HCT116 (cell line): ENCODE measurements around the gene GPR61. TPM values are rescaled to one million over a fixed set of nuclear protein-coding genes. Genes with fewer than 3 reads are reported as not detected.

Experiments used
- ATAC-seq: fragments of 200-7000 bp; cut with Tn5 transposase; 2 replicates; pipeline ENCODE4 v1.9.1; 2020; ENCODE audit warnings: mild to moderate bottlenecking, moderate library complexity
- BruUV-seq: library from RNA; stranded (reverse); fragments of 400-500 nt; replicated peaks from 2 replicates; lab custom pipeline; 2021; lab: Mats Ljungman, UMichigan
- CTCF ChIA-PET: fragments of 300-600 bp; sonication (Branson Sonifier 250); formaldehyde crosslinking; loops from one replicate; lab custom pipeline; 2021; ENCODE audit warnings: antibody characterized with exemption; lab: Charles Lee
- POLR2A ChIA-PET: fragments of 300-600, 350-600 bp; sonication (Branson Sonifier 250); formaldehyde crosslinking; loops from one replicate; lab custom pipeline; 2021; ENCODE audit warnings: antibody characterized with exemption; lab: Charles Lee
- RAD21 ChIA-PET, 2 experiments: fragments of 300-600 bp; sonication (Branson Sonifier 250); formaldehyde crosslinking; loops; one replicate each; lab custom pipeline; 2023; ENCODE audit warnings: low total read pairs in 2 of 2; ENCODE audit not compliant: uncharacterized antibody in 2 of 2, unreplicated experiment in 2 of 2, low non-redundant PET in 1 of 2; lab: Charles Lee
- DNase-seq: peaks from one replicate; pipeline ENCODE4 v3.0.0-alpha.2; 2010; ENCODE audit warnings: low read depth, low spot score
- H2AFZ ChIP-seq: fragments of 200-600 bp; shearing (Covaris generic), sonication (generic); 2 replicates; pipeline ENCODE4 v1.6.1; 2017; ENCODE audit warnings: low read depth, mixed run types, mixed read lengths, antibody characterized with exemption, low read length; ENCODE audit not compliant: poor library complexity, severe bottlenecking
- H3K27ac ChIP-seq: 2 replicates; pipeline ENCODE4 v1.5.1; 2012; ENCODE audit warnings: low read depth, low read length
- H3K27me3 ChIP-seq: fragments of 200-600 bp; sonication (generic); 2 replicates; pipeline ENCODE4 v1.6.1; 2016; ENCODE audit warnings: mixed run types, low read length, mixed read lengths; ENCODE audit not compliant: insufficient read depth
- H3K36me3 ChIP-seq, 2 experiments: fragments of 200-500 bp in 1 of 2; fragments of 200-600 bp in 1 of 2; sonication (Bioruptor generic) in 1 of 2; sonication (generic) in 1 of 2; 2 replicates each; pipeline versions ENCODE4 v1.5.1 to v1.6.1; 2014 to 2016; ENCODE audit warnings: low read length in 2 of 2, inconsistent platforms in 1 of 2, mixed read lengths in 1 of 2, mixed run types in 1 of 2; ENCODE audit not compliant: insufficient read depth in 2 of 2, control insufficient read depth in 1 of 2
- H3K4me1 ChIP-seq, 2 experiments: fragments of 200-600 bp in 1 of 2; sonication (generic) in 1 of 2; 2 replicates each; pipeline versions ENCODE4 v1.5.1 to v1.6.1; 2012 to 2017; ENCODE audit warnings: low read length in 2 of 2, inconsistent platforms in 1 of 2, mild to moderate bottlenecking in 1 of 2, mixed read lengths in 1 of 2, mixed run types in 1 of 2, moderate library complexity in 1 of 2; ENCODE audit not compliant: insufficient read depth in 2 of 2, control insufficient read depth in 1 of 2
- H3K4me2 ChIP-seq: fragments of 200-600 bp; sonication (generic); 2 replicates; pipeline ENCODE4 v1.6.1; 2017; ENCODE audit warnings: mixed run types, low read length, mixed read lengths
- H3K4me3 ChIP-seq, 2 experiments: fragments of 200-600 bp in 1 of 2; sonication (generic) in 1 of 2; replicated peaks in 1 of 2; 2 replicates each; pipeline ENCODE4 v1.5.1; 2011 to 2016; ENCODE audit warnings: low read length in 2 of 2, control low read depth in 1 of 2, low read depth in 1 of 2, mild to moderate bottlenecking in 1 of 2, mixed read lengths in 1 of 2, mixed run types in 1 of 2
- H3K79me2 ChIP-seq: fragments of 200-600 bp; sonication (generic); 2 replicates; pipeline ENCODE4 v1.6.1; 2017; ENCODE audit warnings: mild to moderate bottlenecking, mixed run types, low read length, moderate library complexity, mixed read lengths; ENCODE audit not compliant: insufficient read depth
- H3K9ac ChIP-seq: fragments of 200-600 bp; sonication (generic); 2 replicates; pipeline ENCODE4 v1.6.1; 2016; ENCODE audit warnings: low read length, mixed read lengths
- H3K9me2 ChIP-seq: fragments of 200-600 bp; sonication (generic), shearing (Covaris generic); 2 replicates; pipeline ENCODE4 v1.6.1; 2017; ENCODE audit warnings: mixed run types, mild to moderate bottlenecking, moderate library complexity; ENCODE audit not compliant: insufficient read depth
- H3K9me3 ChIP-seq, 2 experiments: fragments of 200-500 bp in 1 of 2; fragments of 200-600 bp in 1 of 2; sonication (Bioruptor generic) in 1 of 2; sonication (generic) in 1 of 2; 2 replicates each; pipeline ENCODE4 v1.6.1; 2014 to 2017; ENCODE audit warnings: low read length in 2 of 2, mixed read lengths in 2 of 2, inconsistent platforms in 1 of 2, low read depth in 1 of 2, mild to moderate bottlenecking in 1 of 2, mixed run types in 1 of 2, moderate library complexity in 1 of 2; ENCODE audit not compliant: control insufficient read depth in 1 of 2, insufficient read depth in 1 of 2
- H4K20me1 ChIP-seq: fragments of 200-600 bp; sonication (generic), shearing (Covaris generic); 2 replicates; pipeline ENCODE4 v1.6.1; 2017; ENCODE audit warnings: mixed run types, mild to moderate bottlenecking, moderate library complexity; ENCODE audit not compliant: insufficient read depth
- CBX3 ChIP-seq: IDR thresholded peaks from 2 replicates; pipeline ENCODE4 v1.6.1; 2012; ENCODE audit warnings: low read depth
- ELF1 ChIP-seq: IDR thresholded peaks from 2 replicates; pipeline ENCODE4 v1.6.1; 2012; ENCODE audit warnings: low read depth, borderline replicate concordance
- EZH2phosphoT487 ChIP-seq: fragments of 200-600 bp; IDR thresholded peaks from 2 replicates; pipeline ENCODE4 v1.6.1; 2018; ENCODE audit warnings: antibody characterized with exemption, borderline replicate concordance
- FOSL1 ChIP-seq: IDR thresholded peaks from 2 replicates; pipeline ENCODE4 v1.6.1; 2012; ENCODE audit warnings: low read depth
- POLR2AphosphoS5 ChIP-seq: IDR thresholded peaks from 2 replicates; pipeline ENCODE4 v1.6.1; 2011; ENCODE audit warnings: mild to moderate bottlenecking, low read depth, low read length, moderate library complexity
- SIN3A ChIP-seq: IDR thresholded peaks from 2 replicates; pipeline ENCODE4 v1.6.1; 2012; ENCODE audit warnings: low read depth
- SP1 ChIP-seq: IDR thresholded peaks from 2 replicates; pipeline ENCODE4 v1.6.1; 2012; ENCODE audit warnings: low read depth
- TCF7L2 ChIP-seq: IDR thresholded peaks from 2 replicates; pipeline ENCODE4 v1.7.0; 2011; ENCODE audit warnings: borderline replicate concordance, inconsistent platforms; ENCODE audit not compliant: insufficient read depth, insufficient read length; ENCODE audit errors: extremely low read depth
- ZFX ChIP-seq: fragments of 450-650 bp; IDR thresholded peaks from 2 replicates; pipeline ENCODE4 v1.6.1; 2017
- ZNF274 ChIP-seq: fragments of 200-500 bp; sonication (Bioruptor generic); IDR thresholded peaks from 2 replicates; pipeline ENCODE4 v1.6.1; 2014; ENCODE audit warnings: mild to moderate bottlenecking, low read depth, low read length, inconsistent platforms
- intact Hi-C: fragments of 100-400 bp; cut with micrococcal nuclease; formaldehyde crosslinking; loops from 2 replicates; pipeline ENCODE4 v1.10.0; 2022
- total RNA-seq: library from RNA; stranded (reverse); gene quantifications from one replicate; pipeline ENCODE4 v1.2.1, GENCODE V29; 2021; ENCODE audit not compliant: unreplicated experiment

Gene GPR61
- total RNA-seq, 1 experiment from 2014 or later = not detected

GRCh38 chr1:109543283-109543987 is 3.8 kb downstream of the GPR61 start:
- BruUV-seq = no TSS peak
- ChIA-PET CTCF (interaction anchor here (0.8 to 1.6 kb wide), 2 partner anchors 11 to 231 kb away, joined by 3 to 4 read pairs; no protein-coding TSS in a partner anchor), POLR2A (no interaction called here), RAD21 (no interaction called here)
- ATAC-seq (no peak), DNase-seq (no peak)
- no peaks in the 10 kb centered on the region for H3K27me3 ChIP-seq
- no peaks in the 10 kb centered on the region for H3K9me2 ChIP-seq
- no peaks in the 10 kb centered on the region for H3K36me3 ChIP-seq
- no peak overlapping the region for H3K27ac ChIP-seq
- H3K4me1 ChIP-seq = peaks cover 7 to 13% of the 10 kb centered on the region in 2 experiments
- no peaks in the 10 kb centered on the region for H4K20me1 ChIP-seq
- intact Hi-C loops = no loop called here
- no peak overlapping the region for H2AFZ ChIP-seq
- no peak for TF ChIP-seq EZH2phosphoT487
- TF ChIP-seq FOSL1 = no peak
- TF ChIP-seq POLR2AphosphoS5 = no peak
- no peak for TF ChIP-seq ZFX
- no peak for TF ChIP-seq ZNF274
- TF ChIP-seq SP1 = no peak
- TF ChIP-seq CBX3 = no peak
- TF ChIP-seq ELF1 = no peak
- TF ChIP-seq, all 23 proteins: peak for 0
- Histone ChIP-seq H3K4me3 (no peak overlapping the region), H3K79me2 (peaks cover 15% of the 10 kb centered on the region), H3K9ac (no peak overlapping the region), H3K9me3 (no peaks in the 10 kb centered on the region), H3K4me2 (no peak overlapping the region)

- ChIA-PET CTCF (interaction anchor here (0.8 to 2.8 kb wide), 3 partner anchors 12 to 230 kb away, joined by 3 to 25 read pairs (median 4); no protein-coding TSS in a partner anchor), POLR2A (no interaction called here), RAD21 (no interaction called here)
- no peak for TF ChIP-seq TCF7L2
- no peak for TF ChIP-seq SIN3A
- intact Hi-C loops = no loop called here
- H4K20me1 ChIP-seq = no peaks in the 10 kb centered on the region
- DNase-seq (no peak), ATAC-seq (no peak)
- H3K27ac ChIP-seq = no peak overlapping the region
- H3K36me3 ChIP-seq = no peaks in the 10 kb centered on the region
- no TSS peak for BruUV-seq
- H3K4me3 ChIP-seq = no peak overlapping the region
- H3K9ac ChIP-seq = no peak overlapping the region
- no peak overlapping the region for H3K4me2 ChIP-seq
- no peaks in the 10 kb centered on the region for H3K9me2 ChIP-seq
- H2AFZ ChIP-seq = no peak overlapping the region
- peaks cover 7 to 14% of the 10 kb centered on the region in 2 experiments for H3K4me1 ChIP-seq
- no peaks in the 10 kb centered on the region for H3K27me3 ChIP-seq
- peaks cover 22% of the 10 kb centered on the region for H3K79me2 ChIP-seq
- H3K9me3 ChIP-seq = no peaks in the 10 kb centered on the region
Observed at GRCh38 chr1:109543988-109544735, 4.5 kb downstream of the GPR61 start.
